HG02852 (cell line): ENCODE data around the gene CHST1.

Experiments
- ATAC-seq: cut with Tn5 transposase; IDR thresholded peaks from one replicate; pipeline ENCODE4 v1.9.1; 2021; ENCODE audit warnings: mild to moderate bottlenecking, moderate library complexity; ENCODE audit not compliant: unreplicated experiment

The CHST1 gene

GRCh38 chr11:45609337-45609736 is 56.1 kb downstream of the CHST1 start:
- no peak for ATAC-seq

- no peak for ATAC-seq
These were observed 57.4 kb downstream of the CHST1 start for GRCh38 chr11:45607995-45608394.

- ATAC-seq, result no peak
These were observed 58.7 kb downstream of the CHST1 start for GRCh38 chr11:45606514-45607281.

GRCh38 chr11:45605051-45605450 is 60.4 kb downstream of the CHST1 start:
- ATAC-seq, result no peak

GRCh38 chr11:45603946-45604682 is 61.3 kb downstream of the CHST1 start:
- no peak for ATAC-seq

GRCh38 chr11:45599161-45599943 is 66.1 kb downstream of the CHST1 start:
- no peak for ATAC-seq
